GM12873 (cell line): ENCODE results near the gene PDE12.

Experiments
- TF ChIP-seq, protein P1 (sequence below): IDR thresholded peaks from 2 replicates; pipeline ENCODE4 v1.5.1; 2012; ENCODE audit warnings: low read depth, mild to moderate bottlenecking, moderate library complexity, low read length, control low read depth; ENCODE audit not compliant: insufficient read depth; ENCODE audit errors: missing control alignments

Gene PDE12

DNA sequence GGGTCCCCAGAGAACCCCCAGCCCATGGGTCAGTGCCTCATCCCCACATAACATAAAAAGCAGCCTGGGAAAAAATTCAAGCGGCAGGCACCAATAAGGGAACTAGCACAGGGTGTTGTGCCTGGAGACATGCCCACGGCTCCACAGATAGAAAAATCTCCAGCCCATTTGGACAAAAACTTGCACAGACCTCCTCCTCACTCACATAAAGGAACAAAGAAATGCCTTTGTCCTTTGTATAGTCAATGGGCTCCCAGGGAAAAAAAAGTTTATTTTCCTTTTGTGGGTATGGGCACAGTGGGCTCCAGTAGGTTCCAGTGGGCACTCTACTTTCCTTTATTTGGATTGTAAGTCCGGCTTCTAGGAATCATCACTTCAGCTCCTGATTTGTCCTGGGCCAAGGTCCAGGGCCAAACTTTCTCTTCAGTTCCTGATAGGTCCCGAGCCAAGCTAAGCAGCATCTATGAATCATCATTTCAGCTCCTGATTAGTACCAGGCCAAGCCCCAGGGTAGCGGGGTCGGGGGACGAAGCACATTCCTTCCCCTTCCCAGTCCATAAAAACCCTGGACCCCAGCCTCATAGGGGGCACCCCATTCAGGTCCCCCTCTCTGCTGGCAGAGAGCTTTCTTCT, 10.3 kb upstream of the PDE12 start:
- TF ChIP-seq, protein P1, sequence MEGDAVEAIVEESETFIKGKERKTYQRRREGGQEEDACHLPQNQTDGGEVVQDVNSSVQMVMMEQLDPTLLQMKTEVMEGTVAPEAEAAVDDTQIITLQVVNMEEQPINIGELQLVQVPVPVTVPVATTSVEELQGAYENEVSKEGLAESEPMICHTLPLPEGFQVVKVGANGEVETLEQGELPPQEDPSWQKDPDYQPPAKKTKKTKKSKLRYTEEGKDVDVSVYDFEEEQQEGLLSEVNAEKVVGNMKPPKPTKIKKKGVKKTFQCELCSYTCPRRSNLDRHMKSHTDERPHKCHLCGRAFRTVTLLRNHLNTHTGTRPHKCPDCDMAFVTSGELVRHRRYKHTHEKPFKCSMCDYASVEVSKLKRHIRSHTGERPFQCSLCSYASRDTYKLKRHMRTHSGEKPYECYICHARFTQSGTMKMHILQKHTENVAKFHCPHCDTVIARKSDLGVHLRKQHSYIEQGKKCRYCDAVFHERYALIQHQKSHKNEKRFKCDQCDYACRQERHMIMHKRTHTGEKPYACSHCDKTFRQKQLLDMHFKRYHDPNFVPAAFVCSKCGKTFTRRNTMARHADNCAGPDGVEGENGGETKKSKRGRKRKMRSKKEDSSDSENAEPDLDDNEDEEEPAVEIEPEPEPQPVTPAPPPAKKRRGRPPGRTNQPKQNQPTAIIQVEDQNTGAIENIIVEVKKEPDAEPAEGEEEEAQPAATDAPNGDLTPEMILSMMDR = no peak

DNA sequence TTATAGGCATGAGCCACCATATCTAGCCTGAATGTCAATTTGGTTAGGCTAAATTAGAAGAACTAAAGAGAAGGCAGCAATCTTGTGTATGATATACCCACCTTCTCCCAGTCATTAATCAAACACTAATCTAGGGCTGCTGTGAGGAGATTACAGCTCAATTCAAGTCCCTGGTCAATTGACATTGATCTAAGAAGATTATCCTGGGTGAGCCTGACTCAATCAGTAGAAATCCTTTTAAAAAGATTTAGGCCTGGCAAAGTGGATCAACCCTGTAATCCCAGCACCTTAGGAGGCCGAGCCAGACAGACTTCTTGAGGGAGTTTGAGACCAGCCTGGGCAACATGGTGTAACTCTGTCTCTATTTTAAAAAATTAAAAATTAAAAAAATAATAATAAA, 9.5 kb upstream of the PDE12 start:
- TF ChIP-seq, protein P1 = no peak

DNA sequence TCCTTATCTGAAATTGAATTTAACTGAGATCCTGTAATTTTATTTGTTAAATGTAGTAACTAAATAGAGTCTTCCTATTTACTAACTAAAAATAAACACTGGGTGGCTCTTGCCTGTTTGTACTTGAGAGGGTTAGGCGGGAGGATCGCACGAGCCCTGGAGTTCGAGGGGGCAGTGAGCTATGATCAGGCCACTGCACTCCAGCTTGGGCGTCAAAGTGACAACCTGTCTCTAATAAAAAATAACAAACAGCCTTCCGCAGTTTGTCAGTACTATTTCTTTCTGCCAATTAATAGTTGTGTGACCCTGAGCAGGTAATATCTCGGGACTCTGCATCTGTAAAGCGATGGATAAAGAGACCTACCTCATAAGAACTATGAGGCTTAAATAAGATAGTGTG, 768 bp upstream of the PDE12 start:
- TF ChIP-seq, protein P1 = no peak

DNA sequence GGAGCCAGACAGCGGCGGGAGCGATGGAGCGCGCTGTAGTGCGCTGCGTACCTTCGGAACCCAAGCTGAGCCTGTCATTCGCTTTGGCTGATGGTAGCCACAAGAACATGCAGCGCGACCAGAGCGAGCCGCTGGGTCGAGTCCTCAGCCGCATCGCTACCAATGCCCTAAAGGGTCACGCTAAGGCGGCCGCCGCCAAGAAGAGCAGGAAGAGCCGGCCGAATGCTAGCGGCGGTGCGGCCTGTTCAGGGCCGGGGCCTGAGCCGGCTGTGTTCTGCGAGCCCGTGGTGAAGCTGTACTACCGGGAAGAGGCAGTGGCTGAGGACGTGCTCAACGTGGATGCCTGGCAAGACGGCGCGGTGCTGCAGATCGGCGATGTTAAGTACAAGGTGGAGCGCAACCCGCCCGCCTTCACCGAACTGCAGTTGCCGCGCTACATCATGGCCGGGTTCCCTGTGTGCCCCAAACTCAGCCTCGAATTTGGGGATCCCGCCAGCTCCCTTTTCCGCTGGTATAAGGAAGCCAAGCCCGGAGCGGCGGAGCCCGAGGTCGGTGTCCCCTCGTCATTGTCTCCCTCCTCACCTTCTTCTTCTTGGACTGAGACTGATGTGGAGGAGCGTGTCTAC, 498 bp downstream of the PDE12 start:
- TF ChIP-seq, protein P1 = no peak

DNA sequence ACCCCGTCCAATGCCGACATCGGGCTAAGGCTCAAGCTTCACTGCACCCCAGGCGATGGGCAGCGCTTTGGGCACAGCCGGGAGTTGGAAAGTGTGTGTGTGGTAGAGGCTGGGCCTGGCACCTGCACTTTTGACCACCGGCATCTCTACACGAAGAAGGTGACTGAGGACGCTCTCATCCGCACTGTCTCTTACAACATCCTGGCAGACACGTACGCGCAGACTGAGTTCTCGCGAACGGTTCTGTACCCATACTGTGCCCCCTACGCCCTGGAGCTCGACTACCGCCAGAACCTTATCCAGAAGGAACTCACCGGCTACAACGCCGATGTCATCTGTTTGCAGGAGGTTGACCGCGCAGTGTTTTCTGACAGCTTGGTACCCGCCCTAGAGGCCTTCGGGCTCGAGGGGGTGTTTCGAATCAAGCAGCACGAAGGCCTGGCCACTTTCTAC, 1.0 kb downstream of the PDE12 start:
- TF ChIP-seq, protein P1 = no peak

DNA sequence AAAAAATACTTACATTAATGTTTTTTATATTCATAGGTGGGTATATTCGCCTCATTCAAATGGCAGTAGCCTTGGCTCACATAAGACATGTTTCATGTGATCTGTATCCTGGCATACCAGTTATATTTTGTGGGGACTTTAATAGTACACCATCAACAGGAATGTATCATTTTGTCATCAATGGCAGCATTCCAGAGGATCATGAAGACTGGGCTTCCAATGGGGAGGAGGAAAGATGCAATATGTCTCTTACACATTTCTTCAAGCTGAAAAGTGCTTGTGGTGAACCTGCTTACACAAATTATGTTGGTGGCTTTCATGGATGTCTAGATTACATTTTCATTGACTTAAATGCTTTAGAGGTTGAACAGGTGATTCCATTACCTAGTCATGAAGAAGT, 3.5 kb downstream of the PDE12 start:
- TF ChIP-seq, protein P1 = no peak

DNA sequence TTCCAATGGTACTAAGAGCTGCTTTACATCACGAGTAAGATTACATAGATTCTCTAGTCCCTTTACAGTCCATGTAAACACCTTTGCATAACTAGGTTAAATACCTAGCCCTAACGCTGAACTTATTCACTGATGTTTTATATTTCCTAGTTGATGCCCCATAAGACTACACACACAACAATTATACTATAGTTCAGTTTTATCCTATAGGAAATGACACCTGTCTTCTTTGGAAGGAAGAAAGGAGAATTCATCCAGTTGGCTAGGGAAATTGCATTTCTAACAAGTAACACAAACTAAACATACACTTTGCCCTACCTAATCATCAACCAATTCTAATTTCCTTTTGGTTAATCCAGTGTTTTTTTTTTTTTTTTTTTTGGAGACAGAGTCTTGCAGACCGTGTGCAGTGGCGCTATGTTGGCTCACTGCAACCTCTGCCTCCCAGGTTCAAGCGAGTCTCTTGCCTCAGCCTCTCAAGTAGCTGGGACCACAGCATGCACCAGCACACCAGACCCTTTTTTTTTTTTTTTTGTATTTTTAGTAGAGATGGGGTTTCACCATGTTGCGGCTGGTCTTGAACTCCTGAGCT, 13.9 kb downstream of the PDE12 start:
- TF ChIP-seq, protein P1 = no peak
